ENCODE results near the gene TUBG1.

DNA sequence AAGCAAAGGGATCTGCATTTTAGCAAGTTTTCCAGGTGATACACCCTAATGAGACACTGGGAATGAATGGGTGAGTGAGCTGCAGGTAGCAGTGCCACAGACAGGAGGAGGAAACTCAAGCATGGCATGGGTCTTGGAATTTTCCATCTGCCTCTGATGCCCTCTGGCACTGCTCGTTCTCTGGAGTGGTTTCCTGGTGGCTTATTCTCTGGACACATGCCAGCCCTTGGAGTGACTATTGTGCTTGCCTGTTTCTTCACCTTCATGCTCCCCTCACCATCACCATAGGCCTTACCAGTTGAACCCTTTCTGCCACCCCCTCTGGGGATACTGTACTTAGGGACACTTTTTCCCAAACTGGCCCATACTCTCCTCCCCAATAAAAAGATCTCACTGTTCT lies 45.9 kb upstream of the TUBG1 start:
- TF ChIP-seq, protein P1, sequence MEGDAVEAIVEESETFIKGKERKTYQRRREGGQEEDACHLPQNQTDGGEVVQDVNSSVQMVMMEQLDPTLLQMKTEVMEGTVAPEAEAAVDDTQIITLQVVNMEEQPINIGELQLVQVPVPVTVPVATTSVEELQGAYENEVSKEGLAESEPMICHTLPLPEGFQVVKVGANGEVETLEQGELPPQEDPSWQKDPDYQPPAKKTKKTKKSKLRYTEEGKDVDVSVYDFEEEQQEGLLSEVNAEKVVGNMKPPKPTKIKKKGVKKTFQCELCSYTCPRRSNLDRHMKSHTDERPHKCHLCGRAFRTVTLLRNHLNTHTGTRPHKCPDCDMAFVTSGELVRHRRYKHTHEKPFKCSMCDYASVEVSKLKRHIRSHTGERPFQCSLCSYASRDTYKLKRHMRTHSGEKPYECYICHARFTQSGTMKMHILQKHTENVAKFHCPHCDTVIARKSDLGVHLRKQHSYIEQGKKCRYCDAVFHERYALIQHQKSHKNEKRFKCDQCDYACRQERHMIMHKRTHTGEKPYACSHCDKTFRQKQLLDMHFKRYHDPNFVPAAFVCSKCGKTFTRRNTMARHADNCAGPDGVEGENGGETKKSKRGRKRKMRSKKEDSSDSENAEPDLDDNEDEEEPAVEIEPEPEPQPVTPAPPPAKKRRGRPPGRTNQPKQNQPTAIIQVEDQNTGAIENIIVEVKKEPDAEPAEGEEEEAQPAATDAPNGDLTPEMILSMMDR (IDR thresholded peaks at IDR 0.05; ENCODE audit: low read depth, low read length, missing input control), result no peak
- TF ChIP-seq ATF3 (IDR thresholded peaks at IDR 0.05) (no peak), JUND (IDR thresholded peaks at IDR 0.05) (no peak), YY1 (IDR thresholded peaks at IDR 0.05) (no peak), GABPA (IDR thresholded peaks at IDR 0.05 in 1 of 2, conservative IDR thresholded peaks at IDR 0.05 in 1 of 2) (no peak), EGR1 (IDR thresholded peaks at IDR 0.05; ENCODE audit: low read depth in 2 of 2) (no peak), TAF1 (conservative IDR thresholded peaks at IDR 0.05) (no peak), SP1 (IDR thresholded peaks at IDR 0.05) (no peak), RXRA (IDR thresholded peaks at IDR 0.05) (no peak), RAD21 (IDR thresholded peaks at IDR 0.05) (no peak)
- TF ChIP-seq, protein P2, sequence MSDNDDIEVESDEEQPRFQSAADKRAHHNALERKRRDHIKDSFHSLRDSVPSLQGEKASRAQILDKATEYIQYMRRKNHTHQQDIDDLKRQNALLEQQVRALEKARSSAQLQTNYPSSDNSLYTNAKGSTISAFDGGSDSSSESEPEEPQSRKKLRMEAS (IDR thresholded peaks at IDR 0.05), result no peak
- TF ChIP-seq, protein P3, sequence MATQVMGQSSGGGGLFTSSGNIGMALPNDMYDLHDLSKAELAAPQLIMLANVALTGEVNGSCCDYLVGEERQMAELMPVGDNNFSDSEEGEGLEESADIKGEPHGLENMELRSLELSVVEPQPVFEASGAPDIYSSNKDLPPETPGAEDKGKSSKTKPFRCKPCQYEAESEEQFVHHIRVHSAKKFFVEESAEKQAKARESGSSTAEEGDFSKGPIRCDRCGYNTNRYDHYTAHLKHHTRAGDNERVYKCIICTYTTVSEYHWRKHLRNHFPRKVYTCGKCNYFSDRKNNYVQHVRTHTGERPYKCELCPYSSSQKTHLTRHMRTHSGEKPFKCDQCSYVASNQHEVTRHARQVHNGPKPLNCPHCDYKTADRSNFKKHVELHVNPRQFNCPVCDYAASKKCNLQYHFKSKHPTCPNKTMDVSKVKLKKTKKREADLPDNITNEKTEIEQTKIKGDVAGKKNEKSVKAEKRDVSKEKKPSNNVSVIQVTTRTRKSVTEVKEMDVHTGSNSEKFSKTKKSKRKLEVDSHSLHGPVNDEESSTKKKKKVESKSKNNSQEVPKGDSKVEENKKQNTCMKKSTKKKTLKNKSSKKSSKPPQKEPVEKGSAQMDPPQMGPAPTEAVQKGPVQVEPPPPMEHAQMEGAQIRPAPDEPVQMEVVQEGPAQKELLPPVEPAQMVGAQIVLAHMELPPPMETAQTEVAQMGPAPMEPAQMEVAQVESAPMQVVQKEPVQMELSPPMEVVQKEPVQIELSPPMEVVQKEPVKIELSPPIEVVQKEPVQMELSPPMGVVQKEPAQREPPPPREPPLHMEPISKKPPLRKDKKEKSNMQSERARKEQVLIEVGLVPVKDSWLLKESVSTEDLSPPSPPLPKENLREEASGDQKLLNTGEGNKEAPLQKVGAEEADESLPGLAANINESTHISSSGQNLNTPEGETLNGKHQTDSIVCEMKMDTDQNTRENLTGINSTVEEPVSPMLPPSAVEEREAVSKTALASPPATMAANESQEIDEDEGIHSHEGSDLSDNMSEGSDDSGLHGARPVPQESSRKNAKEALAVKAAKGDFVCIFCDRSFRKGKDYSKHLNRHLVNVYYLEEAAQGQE (IDR thresholded peaks at IDR 0.05), result no peak

Measured in liver (tissue), 3 donors.